ENCODE results near the gene CDH13. TPM values are rescaled to one million over a fixed set of nuclear protein-coding genes. Genes with fewer than 3 reads are reported as not detected.

CDH13 gene
- polyA plus RNA-seq, 2 of the 4 experiments (the other 2 are of a cell fraction): not detected

DNA sequence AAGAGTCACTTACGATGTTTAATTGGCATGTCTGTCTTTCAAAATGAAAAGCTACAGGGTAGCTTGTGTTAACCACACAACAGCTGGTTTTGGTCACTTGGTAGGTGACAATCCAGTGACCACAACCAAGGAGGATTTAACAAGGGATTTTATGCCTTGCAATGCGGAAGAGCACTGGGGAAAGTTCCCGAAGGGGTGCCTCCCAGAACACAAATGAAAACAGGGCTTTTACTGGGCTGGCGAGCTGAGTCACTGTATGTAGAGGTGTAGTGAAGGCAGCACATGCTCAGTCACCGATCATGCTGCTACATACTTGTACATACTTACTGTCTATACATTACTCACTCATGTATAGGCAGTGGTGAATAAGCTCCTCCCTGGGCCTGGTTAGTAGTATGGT, 483.5 kb downstream of the CDH13 start:
- H3K4me3 ChIP-seq: no peak overlapping the region
- H3K4me2 ChIP-seq: no peak overlapping the region
- FAIRE-seq (no peak), DNase-seq (ENCODE audit: low read depth in 1 of 2, low spot score in 1 of 2) (no peak), ATAC-seq (no peak)
- H3K4me1 ChIP-seq: no peaks in the 10 kb centered on the region
- TF ChIP-seq HOXA7 (CRISPR knock-in tag; IDR thresholded peaks at IDR 0.05) (no peak), RFX5 (IDR thresholded peaks at IDR 0.05) (no peak), HDAC2 (IDR thresholded peaks at IDR 0.05) (no peak), CHD4 (IDR thresholded peaks at IDR 0.05; ENCODE audit: borderline replicate concordance) (no peak), TP53 (CRISPR knock-in tag; IDR thresholded peaks at IDR 0.05) (no peak), ESRRA (IDR thresholded peaks at IDR 0.05; ENCODE audit: borderline replicate concordance, low read length) (no peak), ATOH8 (CRISPR knock-in tag; IDR thresholded peaks at IDR 0.05; ENCODE audit: low read depth) (no peak), SMC3 (IDR thresholded peaks at IDR 0.05) (no peak), FOSB (CRISPR knock-in tag; IDR thresholded peaks at IDR 0.05) (no peak), POLR2AphosphoS2 (conservative IDR thresholded peaks at IDR 0.05; ENCODE audit: low read length) (no peak), PHF8 (IDR thresholded peaks at IDR 0.05; ENCODE audit: borderline replicate concordance, low read depth) (no peak), ZFP36 (IDR thresholded peaks at IDR 0.05; ENCODE audit: borderline replicate concordance, partially characterized antibody) (no peak)
- TF ChIP-seq, protein P1, sequence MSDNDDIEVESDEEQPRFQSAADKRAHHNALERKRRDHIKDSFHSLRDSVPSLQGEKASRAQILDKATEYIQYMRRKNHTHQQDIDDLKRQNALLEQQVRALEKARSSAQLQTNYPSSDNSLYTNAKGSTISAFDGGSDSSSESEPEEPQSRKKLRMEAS (IDR thresholded peaks at IDR 0.05): no peak
- 0% methylated on average over 5 of the region's 5 CpGs for WGBS (ENCODE audit: missing lambda C conversion rate)
- H3K27ac ChIP-seq: no peak overlapping the region
- ChIA-PET CTCF (no interaction called here), POLR2A (no interaction called here)
- no peaks in the 10 kb centered on the region for H3K9me3 ChIP-seq

DNA sequence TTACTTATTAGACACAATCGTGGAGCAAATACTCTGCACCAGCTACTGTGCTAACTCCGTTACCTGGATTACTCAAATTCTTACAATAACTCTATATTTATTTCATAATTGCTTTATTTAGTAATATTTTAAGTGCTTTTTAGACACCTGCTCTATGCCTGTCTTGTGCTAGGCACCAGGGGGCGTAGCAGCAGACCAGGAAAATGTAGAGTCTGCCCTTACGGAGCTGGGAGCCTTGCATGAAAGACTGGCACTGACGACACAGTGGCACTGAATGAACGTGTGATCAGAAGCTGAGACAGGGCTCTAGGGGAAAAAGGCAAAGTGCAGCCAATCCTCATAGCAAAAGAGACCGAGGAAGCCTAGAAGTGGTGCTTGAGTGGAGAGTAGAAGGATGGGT, 486.5 kb downstream of the CDH13 start:
- POLR2A ChIA-PET: no interaction called here
- CTCF ChIA-PET: interaction anchor here (0.6 kb wide), 2 partner anchors 102 to 225 kb away, joined by 3 to 4 read pairs; no protein-coding TSS in a partner anchor
- no peak for FAIRE-seq

GRCh38 chr16:83113811-83114210, 487.0 kb downstream of the CDH13 start:
- 2% methylated on average over 6 of the region's 6 CpGs for WGBS (ENCODE audit: missing lambda C conversion rate)
- H3K4me1 ChIP-seq: no peaks in the 10 kb centered on the region
- no peak for FAIRE-seq
- no peak for TF ChIP-seq MAFK (IDR thresholded peaks at IDR 0.05; ENCODE audit: partially characterized antibody)
- TF ChIP-seq FOXS1 (CRISPR knock-in tag; IDR thresholded peaks at IDR 0.05): no peak
- no peak for TF ChIP-seq NR3C1 (IDR thresholded peaks at IDR 0.05)
- TF ChIP-seq HEYL (CRISPR knock-in tag; IDR thresholded peaks at IDR 0.05): no peak
- no peak for TF ChIP-seq BCL3 (IDR thresholded peaks at IDR 0.05)
- TF ChIP-seq, protein P2, sequence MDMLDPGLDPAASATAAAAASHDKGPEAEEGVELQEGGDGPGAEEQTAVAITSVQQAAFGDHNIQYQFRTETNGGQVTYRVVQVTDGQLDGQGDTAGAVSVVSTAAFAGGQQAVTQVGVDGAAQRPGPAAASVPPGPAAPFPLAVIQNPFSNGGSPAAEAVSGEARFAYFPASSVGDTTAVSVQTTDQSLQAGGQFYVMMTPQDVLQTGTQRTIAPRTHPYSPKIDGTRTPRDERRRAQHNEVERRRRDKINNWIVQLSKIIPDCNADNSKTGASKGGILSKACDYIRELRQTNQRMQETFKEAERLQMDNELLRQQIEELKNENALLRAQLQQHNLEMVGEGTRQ (IDR thresholded peaks at IDR 0.05): no peak
- TF ChIP-seq SMC3 (IDR thresholded peaks at IDR 0.05): no peak
- TF ChIP-seq POLR2A (IDR thresholded peaks at IDR 0.05; ENCODE audit: low read length): no peak
- TF ChIP-seq HDAC2 (IDR thresholded peaks at IDR 0.05): no peak
- TF ChIP-seq MYC (IDR thresholded peaks at IDR 0.05; ENCODE audit: borderline replicate concordance, low read length): no peak
- no peak for TF ChIP-seq ZNF302 (CRISPR knock-in tag; IDR thresholded peaks at IDR 0.05)
- TF ChIP-seq EP300 (IDR thresholded peaks at IDR 0.05): no peak
- TF ChIP-seq, protein P3, sequence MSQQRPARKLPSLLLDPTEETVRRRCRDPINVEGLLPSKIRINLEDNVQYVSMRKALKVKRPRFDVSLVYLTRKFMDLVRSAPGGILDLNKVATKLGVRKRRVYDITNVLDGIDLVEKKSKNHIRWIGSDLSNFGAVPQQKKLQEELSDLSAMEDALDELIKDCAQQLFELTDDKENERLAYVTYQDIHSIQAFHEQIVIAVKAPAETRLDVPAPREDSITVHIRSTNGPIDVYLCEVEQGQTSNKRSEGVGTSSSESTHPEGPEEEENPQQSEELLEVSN (IDR thresholded peaks at IDR 0.05; ENCODE audit: borderline replicate concordance, low read depth): no peak
- no peak for DNase-seq (ENCODE audit: low read depth in 1 of 2, low spot score in 1 of 2)
- no peak overlapping the region for H3K4me3 ChIP-seq
- no peaks in the 10 kb centered on the region for H3K9me3 ChIP-seq
- no peak overlapping the region for H3K27ac ChIP-seq
- ATAC-seq: no peak
- ChIA-PET POLR2A (no interaction called here), CTCF (interaction anchor here (0.6 kb wide), 1 partner anchor 101 kb away, joined by 3 read pairs; no protein-coding TSS in a partner anchor)
- no peak overlapping the region for H3K4me2 ChIP-seq

More for the DNA sequence above, 486.5 kb downstream of the CDH13 start:
- no peaks in the 10 kb centered on the region for H3K4me1 ChIP-seq
- 6% methylated on average over 7 of the region's 7 CpGs for whole genome bisulfite sequencing (ENCODE audit: missing lambda C conversion rate)
- DNase-seq (ENCODE audit: low read depth in 1 of 2, low spot score in 1 of 2): peak; percentile 10 to 19
- TF ChIP-seq, protein P4, sequence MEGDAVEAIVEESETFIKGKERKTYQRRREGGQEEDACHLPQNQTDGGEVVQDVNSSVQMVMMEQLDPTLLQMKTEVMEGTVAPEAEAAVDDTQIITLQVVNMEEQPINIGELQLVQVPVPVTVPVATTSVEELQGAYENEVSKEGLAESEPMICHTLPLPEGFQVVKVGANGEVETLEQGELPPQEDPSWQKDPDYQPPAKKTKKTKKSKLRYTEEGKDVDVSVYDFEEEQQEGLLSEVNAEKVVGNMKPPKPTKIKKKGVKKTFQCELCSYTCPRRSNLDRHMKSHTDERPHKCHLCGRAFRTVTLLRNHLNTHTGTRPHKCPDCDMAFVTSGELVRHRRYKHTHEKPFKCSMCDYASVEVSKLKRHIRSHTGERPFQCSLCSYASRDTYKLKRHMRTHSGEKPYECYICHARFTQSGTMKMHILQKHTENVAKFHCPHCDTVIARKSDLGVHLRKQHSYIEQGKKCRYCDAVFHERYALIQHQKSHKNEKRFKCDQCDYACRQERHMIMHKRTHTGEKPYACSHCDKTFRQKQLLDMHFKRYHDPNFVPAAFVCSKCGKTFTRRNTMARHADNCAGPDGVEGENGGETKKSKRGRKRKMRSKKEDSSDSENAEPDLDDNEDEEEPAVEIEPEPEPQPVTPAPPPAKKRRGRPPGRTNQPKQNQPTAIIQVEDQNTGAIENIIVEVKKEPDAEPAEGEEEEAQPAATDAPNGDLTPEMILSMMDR (IDR thresholded peaks at IDR 0.05): 0 out of 3 replicates have a peak, but pooled peaks have one; percentile 7
- TF ChIP-seq, protein P3 (IDR thresholded peaks at IDR 0.05; ENCODE audit: borderline replicate concordance, low read depth): no peak
- TF ChIP-seq RAD21 (conservative IDR thresholded peaks at IDR 0.05 in 1 of 2, IDR thresholded peaks at IDR 0.05 in 1 of 2) (0 out of 5 replicates have a peak, but pooled peaks of 1 of the 2 experiments have one; percentile 4), EHF (CRISPR knock-in tag; IDR thresholded peaks at IDR 0.05) (no peak), HDAC2 (IDR thresholded peaks at IDR 0.05) (no peak)
- peak in 1 of 2 experiments; percentile 68; a peak in 2 of 6 replicates for ATAC-seq
- no peak overlapping the region for H3K4me2 ChIP-seq
- no peak overlapping the region for H3K4me3 ChIP-seq
- H3K27ac ChIP-seq: no peak overlapping the region
- H3K9me3 ChIP-seq: no peaks in the 10 kb centered on the region
